PC-9 (cell line): ENCODE data around the gene TCEA3.

Experiments
- CTCF ChIP-seq: fragments of 200-600 bp; sonication (generic); conservative IDR thresholded peaks from 2 replicates; pipeline ENCODE4 v1.6.1; 2017; ENCODE audit warnings: mixed run types, antibody characterized with exemption, mild to moderate bottlenecking, moderate library complexity
- EZH2 ChIP-seq: fragments of 200-600 bp; sonication (generic); IDR thresholded peaks from 2 replicates; pipeline ENCODE4 v1.8.0; 2017; ENCODE audit warnings: antibody characterized with exemption, low read depth

GRCh38 chr1:23394181-23394580, 30.4 kb downstream of the TCEA3 start:
- TF ChIP-seq EZH2 (no peak), CTCF (no peak)
